AG09309 (cell line): ENCODE measurements around the gene MRPL23.

Source experiments
- DNase-seq: peaks from one replicate; pipeline ENCODE4 v3.0.0-alpha.2; 2010; ENCODE audit warnings: low read depth
- H3K4me3 ChIP-seq: 2 replicates; pipeline ENCODE4 v1.5.1; 2011; ENCODE audit warnings: mild to moderate bottlenecking, low read depth, low read length, moderate library complexity; ENCODE audit not compliant: control insufficient read depth
- TF ChIP-seq, protein P1 (sequence below): IDR thresholded peaks from 2 replicates; pipeline ENCODE4 v1.5.1; 2011; ENCODE audit warnings: mild to moderate bottlenecking, low read depth, low read length, inconsistent platforms; ENCODE audit not compliant: insufficient read depth, control insufficient read depth; ENCODE audit errors: missing control alignments

Gene MRPL23

DNA sequence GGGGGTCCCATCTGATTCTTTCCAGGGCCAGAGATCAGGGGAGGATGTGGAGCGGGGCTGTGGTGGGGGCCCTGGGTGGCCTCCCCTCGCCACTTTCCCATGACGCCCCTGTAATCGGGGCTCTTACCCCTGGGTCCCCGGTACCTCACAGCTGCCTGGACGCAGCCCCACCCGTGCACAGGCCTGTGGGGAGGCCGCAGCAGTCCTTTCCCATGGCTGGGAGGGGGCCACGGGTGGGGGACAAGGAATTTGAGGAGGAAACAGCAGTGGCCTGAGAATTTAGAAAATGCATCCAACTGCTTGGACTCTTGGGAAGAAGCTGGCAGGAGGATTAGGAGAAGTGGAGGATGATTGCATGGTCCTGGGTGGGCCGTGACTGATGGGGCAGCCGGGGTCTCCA lies 32.5 kb downstream of the MRPL23 start:
- TF ChIP-seq, protein P1, sequence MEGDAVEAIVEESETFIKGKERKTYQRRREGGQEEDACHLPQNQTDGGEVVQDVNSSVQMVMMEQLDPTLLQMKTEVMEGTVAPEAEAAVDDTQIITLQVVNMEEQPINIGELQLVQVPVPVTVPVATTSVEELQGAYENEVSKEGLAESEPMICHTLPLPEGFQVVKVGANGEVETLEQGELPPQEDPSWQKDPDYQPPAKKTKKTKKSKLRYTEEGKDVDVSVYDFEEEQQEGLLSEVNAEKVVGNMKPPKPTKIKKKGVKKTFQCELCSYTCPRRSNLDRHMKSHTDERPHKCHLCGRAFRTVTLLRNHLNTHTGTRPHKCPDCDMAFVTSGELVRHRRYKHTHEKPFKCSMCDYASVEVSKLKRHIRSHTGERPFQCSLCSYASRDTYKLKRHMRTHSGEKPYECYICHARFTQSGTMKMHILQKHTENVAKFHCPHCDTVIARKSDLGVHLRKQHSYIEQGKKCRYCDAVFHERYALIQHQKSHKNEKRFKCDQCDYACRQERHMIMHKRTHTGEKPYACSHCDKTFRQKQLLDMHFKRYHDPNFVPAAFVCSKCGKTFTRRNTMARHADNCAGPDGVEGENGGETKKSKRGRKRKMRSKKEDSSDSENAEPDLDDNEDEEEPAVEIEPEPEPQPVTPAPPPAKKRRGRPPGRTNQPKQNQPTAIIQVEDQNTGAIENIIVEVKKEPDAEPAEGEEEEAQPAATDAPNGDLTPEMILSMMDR = no peak
- no peak for DNase-seq

DNA sequence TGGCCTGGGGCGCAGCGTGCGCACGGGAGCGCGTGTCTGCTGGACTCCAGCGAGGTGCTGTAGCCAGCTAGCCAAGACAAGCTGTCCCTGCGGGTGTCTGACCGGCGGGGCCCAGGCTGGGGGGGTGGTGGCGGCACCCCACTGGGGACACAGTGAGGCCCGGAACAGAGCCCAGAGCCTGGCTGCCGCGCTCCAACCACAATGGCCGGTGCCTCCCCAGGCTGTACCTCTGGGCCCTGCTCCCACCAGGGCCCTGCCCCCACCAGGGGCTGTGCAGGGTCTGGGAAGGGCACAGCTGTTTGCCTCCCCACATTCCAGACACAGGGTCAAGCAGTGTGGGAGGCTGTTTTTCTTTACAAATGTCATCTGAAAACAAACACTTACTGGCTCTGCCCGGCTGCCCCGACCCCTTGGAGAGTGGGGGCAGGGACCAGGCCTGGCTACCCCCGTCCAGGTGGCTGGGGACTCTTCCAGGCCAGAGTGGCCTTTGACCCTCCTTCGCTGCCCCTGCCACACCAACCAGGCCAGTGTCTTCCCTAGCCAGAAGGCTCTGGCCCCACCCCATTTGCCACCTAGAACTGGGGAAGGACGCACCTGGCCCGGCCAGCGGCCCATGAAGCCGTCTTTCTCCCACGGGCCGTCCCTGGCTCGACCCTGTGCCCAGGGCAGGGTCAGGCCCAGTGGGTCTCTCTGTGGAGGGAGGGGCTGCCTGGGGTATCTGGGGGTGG lies 35.9 kb downstream of the MRPL23 start:
- TF ChIP-seq, protein P1 = no peak
- DNase-seq = no peak
- no peak overlapping the region for H3K4me3 ChIP-seq

More for the DNA sequence above, 32.5 kb downstream of the MRPL23 start:
- H3K4me3 ChIP-seq = no peak overlapping the region

DNA sequence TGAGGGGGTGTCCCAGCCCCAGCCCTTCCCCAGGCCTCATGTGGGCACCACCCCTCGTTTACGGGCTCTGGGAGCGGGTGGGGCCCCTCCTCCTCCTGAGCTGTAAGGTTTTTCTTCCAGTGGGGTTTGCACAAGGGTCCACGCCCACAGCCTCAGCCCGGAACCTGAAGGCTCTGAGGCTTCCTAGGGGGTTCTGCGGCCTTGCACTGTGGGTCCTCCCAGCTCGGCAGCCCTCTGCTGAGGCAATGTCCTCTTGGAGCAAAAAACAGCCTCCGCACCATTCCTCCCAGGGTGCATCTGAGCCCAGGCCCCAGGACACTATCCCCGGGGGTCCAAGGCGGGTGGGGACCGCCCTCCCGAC lies 36.4 kb downstream of the MRPL23 start:
- no peak for DNase-seq
- no peak overlapping the region for H3K4me3 ChIP-seq
- TF ChIP-seq, protein P1 = no peak

DNA sequence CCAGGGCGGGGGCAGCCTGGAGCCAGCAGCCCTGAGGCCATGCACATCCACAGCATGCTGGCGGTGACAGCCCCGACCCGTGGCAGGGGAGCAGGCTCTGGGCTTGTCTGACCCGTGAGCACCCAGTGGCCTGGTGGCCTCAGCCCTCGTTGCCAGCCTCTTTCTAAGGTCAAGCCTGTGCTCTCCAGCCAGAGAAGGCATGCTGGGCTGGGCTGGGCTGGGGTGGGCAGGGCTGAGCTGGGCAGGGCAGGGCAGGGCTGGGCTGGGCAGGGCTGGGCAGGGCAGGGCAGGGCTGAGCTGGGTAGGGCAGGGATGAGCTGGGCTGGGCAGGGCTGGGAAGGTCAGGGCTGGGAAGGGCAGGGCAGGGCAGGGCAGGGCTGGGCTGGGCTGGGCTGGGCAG lies 39.9 kb downstream of the MRPL23 start:
- no peak overlapping the region for H3K4me3 ChIP-seq
- TF ChIP-seq, protein P1 = no peak
- no peak for DNase-seq

DNA sequence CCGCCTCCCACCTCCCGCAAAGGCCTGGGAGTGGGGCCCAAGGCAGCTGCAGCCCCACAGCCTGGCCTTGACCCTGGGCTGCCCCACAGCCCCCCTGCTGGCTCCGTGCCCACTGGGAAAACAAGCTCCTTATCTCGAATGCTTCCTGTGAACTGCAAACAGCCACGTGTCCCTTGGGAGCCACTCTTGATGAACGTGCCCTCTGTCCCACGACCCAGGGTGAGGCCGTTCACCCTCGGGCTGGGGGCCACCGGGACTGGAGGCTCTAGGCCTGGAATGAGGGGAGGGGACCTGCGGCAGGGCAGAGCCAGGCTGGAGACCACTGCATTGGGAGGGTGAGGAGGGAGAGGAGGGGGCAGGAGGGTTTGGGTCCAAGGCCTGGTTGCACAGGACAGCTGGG lies 41.0 kb downstream of the MRPL23 start:
- no peak for DNase-seq
- no peak overlapping the region for H3K4me3 ChIP-seq
- TF ChIP-seq, protein P1 = no peak

DNA sequence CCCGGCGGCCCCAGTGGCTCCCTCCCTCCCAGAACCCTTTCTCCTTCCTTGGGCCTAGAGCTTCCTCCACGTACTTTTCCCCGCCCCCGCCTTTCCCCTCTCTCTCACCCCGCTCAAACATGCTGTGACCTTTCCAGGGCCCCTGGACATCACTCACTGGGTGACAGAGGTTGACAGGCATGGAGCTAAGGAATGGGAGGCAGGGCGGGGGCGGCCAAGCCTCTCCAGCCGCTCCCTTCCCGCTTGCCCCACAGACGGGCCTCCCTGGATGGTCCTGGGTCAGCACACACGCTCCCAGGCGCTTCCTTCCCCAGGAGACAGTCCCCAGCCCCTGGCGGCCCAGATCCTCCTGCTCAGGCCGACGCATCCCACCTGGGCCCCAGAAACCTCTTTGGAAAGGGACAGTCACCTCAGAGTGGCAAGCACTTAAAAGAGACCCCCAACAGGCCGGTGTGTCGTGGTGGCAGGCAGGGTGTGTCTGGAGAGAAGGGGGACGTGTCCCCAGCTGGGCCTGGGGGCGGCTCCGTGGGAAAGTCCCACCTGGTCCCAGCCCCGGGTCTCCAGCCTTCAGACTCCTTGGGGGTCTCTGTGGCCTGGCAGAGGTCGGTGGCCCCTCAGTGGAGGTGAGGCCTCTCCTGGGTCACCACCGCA lies 41.7 kb downstream of the MRPL23 start:
- DNase-seq = no peak
- TF ChIP-seq, protein P1 = no peak

More for the DNA sequence above, 41.7 kb downstream of the MRPL23 start:
- H3K4me3 ChIP-seq = no peak overlapping the region
